Measurements from ENCODE around the gene IDH1.

DNA sequence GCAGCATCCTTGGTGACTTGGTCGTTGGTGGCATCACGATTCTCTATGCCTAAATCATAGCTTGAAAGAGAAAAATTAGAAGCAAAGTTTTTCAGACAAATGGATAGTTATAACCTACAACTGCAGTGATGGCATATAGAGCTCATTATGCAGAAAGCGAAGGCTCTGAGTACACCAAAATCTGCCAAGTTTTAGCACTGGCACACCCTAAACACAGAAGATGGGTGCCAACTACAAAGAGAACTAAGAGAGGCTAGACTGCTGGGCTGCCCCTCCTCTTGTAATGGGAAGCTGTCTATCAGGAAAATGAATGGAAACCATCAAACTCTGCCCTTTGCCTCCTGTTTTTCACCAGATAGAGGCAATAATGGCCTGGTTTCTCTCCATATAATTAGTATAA is 6.3 kb downstream of the IDH1 start:
- TF ChIP-seq, protein P1, sequence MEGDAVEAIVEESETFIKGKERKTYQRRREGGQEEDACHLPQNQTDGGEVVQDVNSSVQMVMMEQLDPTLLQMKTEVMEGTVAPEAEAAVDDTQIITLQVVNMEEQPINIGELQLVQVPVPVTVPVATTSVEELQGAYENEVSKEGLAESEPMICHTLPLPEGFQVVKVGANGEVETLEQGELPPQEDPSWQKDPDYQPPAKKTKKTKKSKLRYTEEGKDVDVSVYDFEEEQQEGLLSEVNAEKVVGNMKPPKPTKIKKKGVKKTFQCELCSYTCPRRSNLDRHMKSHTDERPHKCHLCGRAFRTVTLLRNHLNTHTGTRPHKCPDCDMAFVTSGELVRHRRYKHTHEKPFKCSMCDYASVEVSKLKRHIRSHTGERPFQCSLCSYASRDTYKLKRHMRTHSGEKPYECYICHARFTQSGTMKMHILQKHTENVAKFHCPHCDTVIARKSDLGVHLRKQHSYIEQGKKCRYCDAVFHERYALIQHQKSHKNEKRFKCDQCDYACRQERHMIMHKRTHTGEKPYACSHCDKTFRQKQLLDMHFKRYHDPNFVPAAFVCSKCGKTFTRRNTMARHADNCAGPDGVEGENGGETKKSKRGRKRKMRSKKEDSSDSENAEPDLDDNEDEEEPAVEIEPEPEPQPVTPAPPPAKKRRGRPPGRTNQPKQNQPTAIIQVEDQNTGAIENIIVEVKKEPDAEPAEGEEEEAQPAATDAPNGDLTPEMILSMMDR (IDR thresholded peaks at IDR 0.05): no peak
- no peak for TF ChIP-seq POLR2A (IDR thresholded peaks at IDR 0.05)

All from vagina (tissue), 2 donors.